ENCODE results near the gene RIPPLY3. TPM values are rescaled to one million over a fixed set of nuclear protein-coding genes. Genes with fewer than 3 reads are reported as not detected.

The RIPPLY3 gene
- total RNA-seq (not detected in 2 replicates), polyA plus RNA-seq (not detected in 2 replicates), polyA minus RNA-seq (not detected in 2 replicates)
- total RNA-seq (2013) = not detected

- Histone ChIP-seq H3K4me1 (ENCODE audit: control insufficient read depth in 2 of 2, insufficient read depth in 2 of 2, low read length in 2 of 2) (peaks cover 27 to 33% of the 10 kb centered on the region in 2 donors), H3K36me3 (replicated peaks in 1 of 2; ENCODE audit: control extremely low read depth in 1 of 2, control insufficient read depth in 1 of 2, extremely low read depth in 1 of 2, insufficient read depth in 2 of 2, low read length in 1 of 2) (no peaks in the 10 kb centered on the region), H3K4me3 (ENCODE audit: control extremely low read depth in 1 of 5, extremely low read depth in 1 of 5, insufficient read depth in 1 of 5, low read depth in 2 of 5, low read length in 4 of 5) (peak within 1 kb of the TSS in 3 of 5 experiments; percentile 38 to 43 (median 40)), H3K4me2 (replicated peaks; ENCODE audit: low read depth, low read length, poor library complexity, severe bottlenecking) (peak within 1 kb of the TSS; percentile 86), H3K27ac (ENCODE audit: low read length in 2 of 2) (no peak within 1 kb of the TSS), H2AFZ (ENCODE audit: insufficient read depth, low read depth, low read length, poor library complexity, severe bottlenecking) (peak within 1 kb of the TSS; percentile 71), H3K9me3 (ENCODE audit: control extremely low read depth in 1 of 3, control insufficient read depth in 2 of 3, insufficient read depth in 1 of 3, low read length in 2 of 3) (peaks cover 0 to 15% (median 1%) of the 10 kb centered on the region in 3 donors), H3K9ac (ENCODE audit: low read length) (peak within 1 kb of the TSS; percentile 54), H4K20me1 (ENCODE audit: control insufficient read depth, insufficient read depth, low read length, poor library complexity, severe bottlenecking) (no peaks in the 10 kb centered on the region), H3K79me2 (ENCODE audit: control insufficient read depth, insufficient read depth, low read length) (no peaks in the 10 kb centered on the region), H3K27me3 (replicated peaks in 1 of 4; ENCODE audit: control extremely low read depth in 1 of 4, control insufficient read depth in 3 of 4, insufficient read depth in 4 of 4, low read length in 3 of 4) (peaks cover 0 to 52% (median 24%) of the 10 kb centered on the region in 4 experiments)
- Mint-ChIP-seq H3K27ac (no peak within 1 kb of the TSS), H3K9me3 (ENCODE audit: insufficient read depth) (no peaks in the 10 kb centered on the region), H3K4me3 (peak within 1 kb of the TSS; percentile 77), H3K27me3 (peaks cover 37% of the 10 kb centered on the region), H3K4me1 (peaks cover 18% of the 10 kb centered on the region)
- 1% methylated on average over 87 of the region's 87 CpGs for WGBS (ENCODE audit: insufficient coverage)
- ChIA-PET POLR2A (no interaction called here), CTCF (interaction anchor here (1.3 kb wide), 1 partner anchor 17 kb away, joined by 3 read pairs; no protein-coding TSS in a partner anchor)
- ATAC-seq (ENCODE audit: low read depth) (no peak), DNase-seq (peak; percentile 37)
- TF ChIP-seq EZH2 (IDR thresholded peaks at IDR 0.05; ENCODE audit: borderline replicate concordance, insufficient read depth, low read depth, low read length, poor library complexity, severe bottlenecking) (no peak), CTCF (IDR thresholded peaks at IDR 0.05) (no peak)
- intact Hi-C loops (cut with micrococcal nuclease) = no loop called here
Measured at GRCh38 chr21:37006486-37007291, at the start of gene RIPPLY3. Gene RIPPLY3, plus strand, starts transcription at chr21:37006702. Its CDS starts 71 bp downstream, at chr21:37006773.
